NCI-H2196 (cell line): Measurements from ENCODE around the gene B3GAT1.

Experiments
- DNase-seq: peaks from one replicate; lab custom pipeline; 2025; ENCODE audit not compliant: unreplicated experiment; lab: John Stamatoyannopoulos, UW

Gene B3GAT1

GRCh38 chr11:134374171-134374570, 37.9 kb downstream of the B3GAT1 start:
- DNase-seq, result peak; percentile 17

GRCh38 chr11:134373591-134374052, 38.4 kb downstream of the B3GAT1 start:
- DNase-seq, result no peak

GRCh38 chr11:134372961-134373360, 39.1 kb downstream of the B3GAT1 start:
- DNase-seq, result peak; percentile 70

DNA sequence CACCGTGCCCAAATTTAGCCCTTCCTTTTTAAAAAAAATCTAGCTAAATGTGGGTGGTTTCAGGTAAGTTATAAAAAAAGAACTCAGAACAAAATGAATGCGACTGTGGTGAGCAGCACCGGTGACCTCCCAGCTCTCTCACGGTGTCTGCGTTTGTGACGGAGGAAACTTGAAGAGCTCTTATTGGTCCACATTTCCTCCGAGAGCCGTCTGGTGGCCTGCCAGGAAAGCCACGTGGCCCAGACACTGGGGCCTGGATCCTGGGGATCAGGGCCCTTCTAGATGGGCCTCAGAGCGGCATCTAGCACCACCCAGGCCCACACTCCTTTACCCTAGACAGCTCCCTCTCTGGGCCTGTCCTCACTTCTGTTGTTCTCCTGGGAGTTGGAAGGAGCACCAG, 39.5 kb downstream of the B3GAT1 start:
- no peak for DNase-seq

DNA sequence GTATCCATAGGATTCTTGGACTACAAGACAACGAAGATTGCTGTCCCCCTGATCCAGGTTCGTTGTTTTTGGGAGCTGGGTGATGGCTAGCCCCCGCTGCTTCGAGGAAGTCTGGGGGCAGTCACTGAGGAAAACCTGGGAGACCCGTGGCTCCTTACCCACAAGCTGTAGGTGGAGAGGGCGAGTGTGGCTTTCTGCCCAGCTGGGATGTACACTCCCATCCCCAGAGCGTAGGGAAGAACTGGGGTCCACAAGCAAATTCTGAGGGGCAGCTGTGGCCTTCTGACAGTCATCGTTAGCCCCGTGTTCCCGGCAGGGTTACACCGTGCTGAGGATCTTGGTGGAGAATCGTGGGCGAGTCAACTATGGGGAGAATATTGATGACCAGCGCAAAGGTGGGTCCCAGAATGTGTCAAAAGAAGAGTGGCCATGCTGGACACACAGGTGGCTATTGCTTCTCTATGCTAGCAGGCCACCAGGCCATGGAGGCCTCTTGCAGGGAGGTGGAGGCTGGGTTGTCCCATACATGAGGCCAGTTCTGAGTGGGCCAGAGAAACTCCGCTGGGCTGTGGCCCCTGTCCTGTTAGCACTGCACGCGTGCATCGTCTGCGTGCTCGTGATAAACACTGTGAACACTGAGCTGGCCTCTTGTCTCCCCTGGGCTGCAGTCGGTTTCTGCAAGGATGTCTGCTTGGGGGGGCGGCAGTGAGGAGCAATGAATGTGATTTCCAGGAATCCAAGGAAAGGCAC, 40.4 kb downstream of the B3GAT1 start:
- no peak for DNase-seq

DNA sequence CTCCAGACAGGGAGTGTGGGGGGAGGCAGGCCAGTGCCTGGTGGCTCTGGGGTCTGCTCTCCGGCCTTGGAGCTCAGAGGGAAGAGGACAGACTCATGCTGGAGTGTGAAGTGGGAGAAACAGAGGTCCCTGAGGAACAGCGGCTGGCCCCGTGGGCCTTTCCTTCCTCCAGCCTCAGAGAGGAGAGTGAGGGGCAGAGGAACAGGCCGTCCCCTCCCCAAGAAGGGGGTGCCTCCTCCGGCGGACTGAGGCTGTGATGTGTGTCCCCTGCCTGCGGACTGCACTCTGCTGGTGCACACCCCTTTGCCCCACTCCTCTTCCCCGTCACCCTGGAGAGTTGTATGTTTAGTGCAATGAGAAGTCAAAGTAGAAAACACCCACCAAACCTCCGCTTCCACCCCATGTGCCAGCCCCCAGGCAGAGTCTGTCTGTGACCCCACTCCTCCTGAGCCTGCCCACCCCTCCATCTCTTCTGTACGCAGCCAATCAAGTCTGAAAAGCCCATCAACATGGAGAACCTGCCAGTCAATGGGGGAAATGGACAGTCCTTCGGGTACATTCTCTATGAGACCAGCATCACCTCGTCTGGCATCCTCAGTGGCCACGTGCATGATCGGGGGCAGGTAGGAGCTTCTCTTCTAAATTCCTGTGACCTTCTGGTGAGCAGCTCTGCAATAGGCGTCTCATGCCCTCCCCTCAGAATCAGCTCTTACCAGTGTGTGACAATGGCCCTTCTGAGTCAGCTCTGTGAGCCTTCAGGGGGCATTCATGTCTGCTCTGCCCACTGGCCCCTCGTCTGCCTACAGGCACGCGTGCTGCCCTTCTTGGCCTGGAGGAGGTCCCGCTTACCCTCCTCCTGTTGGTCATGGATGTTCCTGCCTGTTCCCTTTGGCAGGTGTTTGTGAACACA, 41.3 kb downstream of the B3GAT1 start:
- DNase-seq, result no peak

DNA sequence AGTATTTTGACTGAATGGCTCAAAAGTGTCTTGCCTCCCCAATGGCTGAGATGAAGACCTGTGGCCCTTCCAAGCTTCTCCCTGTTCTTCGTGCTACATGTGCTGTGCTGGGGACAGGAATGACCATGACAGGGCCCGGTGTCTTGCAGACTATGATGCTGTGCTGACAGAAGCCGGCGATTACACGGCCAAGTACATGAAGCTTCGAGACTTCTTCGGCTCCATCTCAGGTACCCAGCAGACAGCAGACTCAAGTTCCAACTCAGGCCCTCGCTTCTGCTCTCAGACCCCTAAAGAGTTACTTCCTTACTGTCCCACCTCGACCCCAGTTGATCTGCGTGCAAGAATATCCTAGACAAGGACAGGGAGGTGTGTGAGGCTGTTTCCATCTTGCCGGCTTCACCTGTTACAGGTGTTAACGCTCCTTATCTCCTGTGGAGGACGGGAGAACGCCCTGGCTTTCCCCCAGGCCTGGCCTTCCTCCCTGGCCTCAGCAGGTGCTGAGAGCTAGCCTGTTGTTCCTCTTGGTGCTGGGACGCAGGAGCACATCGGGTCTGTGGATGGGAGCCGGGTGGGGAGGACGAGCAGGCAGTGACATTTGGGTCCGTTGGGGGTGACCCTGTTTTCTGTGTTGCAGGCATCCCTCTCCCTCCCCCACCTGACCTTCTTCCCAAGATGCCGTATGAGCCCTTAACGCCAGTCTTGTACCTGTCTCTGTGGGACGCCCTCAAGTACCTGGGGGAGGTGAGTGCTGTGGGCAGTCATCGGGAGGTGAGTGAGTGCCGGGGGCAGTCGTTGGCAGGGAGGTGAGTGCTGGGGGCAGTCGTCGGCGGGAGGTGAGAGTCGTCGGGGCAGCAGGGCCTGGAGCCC, 42.2 kb downstream of the B3GAT1 start:
- DNase-seq, result no peak

DNA sequence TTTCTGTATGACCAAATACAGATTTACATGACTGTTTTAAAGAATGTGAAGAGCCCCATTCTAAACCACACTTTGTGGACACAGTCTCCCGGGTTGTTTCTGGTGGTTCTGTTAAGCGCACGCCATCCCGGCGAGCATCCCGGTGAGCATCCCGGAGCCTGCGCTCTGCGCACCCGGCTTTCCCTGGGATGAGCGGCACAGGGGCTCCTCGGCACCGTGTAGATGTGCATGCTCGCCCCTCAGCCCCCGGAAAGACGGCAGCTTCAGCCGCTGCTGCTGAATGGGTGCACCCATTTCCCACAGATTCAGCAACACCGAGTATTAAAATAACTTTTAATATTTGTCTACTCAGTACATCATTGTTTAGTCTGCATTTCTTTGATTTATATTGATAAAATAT, 44.3 kb downstream of the B3GAT1 start:
- no peak for DNase-seq

GRCh38 chr11:134366254-134366653, 45.8 kb downstream of the B3GAT1 start:
- DNase-seq, result no peak

- DNase-seq, result no peak
These were observed 46.8 kb downstream of the B3GAT1 start for GRCh38 chr11:134365011-134365925.

DNA sequence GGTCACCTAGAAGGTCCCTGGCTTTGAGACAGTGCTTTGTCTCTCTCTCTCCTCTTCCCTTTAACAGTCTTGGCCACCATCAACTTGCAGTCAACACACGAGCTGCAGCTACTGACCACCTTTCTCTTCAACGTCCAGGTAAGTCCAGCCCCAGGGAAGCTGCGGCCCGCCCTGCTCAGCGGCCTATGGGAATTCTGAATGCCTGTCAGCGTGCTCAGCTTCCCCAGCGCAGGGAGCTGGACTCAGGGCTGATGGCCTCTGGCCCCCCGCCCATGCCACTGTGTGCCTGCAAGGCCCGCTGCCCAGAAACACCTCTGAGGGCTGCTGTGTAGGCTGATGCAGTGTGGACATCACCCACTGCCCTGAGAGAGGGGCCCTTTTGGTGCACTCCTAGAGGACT, 47.8 kb downstream of the B3GAT1 start:
- no peak for DNase-seq

- no peak for DNase-seq
These were observed 48.5 kb downstream of the B3GAT1 start for GRCh38 chr11:134363592-134363991.

DNA sequence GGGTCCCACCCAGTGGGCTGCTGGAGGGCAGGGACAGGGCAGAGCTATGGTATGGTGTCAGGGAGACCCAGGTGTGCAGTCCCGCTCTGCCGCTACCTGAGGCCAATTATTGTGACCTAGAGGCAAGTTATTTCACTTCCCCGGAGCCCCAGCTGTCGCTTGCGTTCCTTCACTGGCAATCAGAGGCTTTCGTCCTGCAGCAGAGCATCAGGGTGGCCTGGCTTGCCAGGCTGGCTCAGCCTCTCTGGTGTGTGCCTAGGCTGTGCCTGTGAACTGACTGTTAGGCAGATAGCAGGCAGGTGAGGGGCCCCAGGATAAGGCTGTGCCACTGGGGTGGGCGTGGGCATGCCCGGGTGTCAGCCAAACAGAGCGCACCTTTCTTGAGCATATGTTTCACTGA, 48.9 kb downstream of the B3GAT1 start:
- no peak for DNase-seq

GRCh38 chr11:134362192-134362901, 49.7 kb downstream of the B3GAT1 start:
- no peak for DNase-seq

- no peak for DNase-seq
These were observed 50.4 kb downstream of the B3GAT1 start for GRCh38 chr11:134361661-134362060.

DNA sequence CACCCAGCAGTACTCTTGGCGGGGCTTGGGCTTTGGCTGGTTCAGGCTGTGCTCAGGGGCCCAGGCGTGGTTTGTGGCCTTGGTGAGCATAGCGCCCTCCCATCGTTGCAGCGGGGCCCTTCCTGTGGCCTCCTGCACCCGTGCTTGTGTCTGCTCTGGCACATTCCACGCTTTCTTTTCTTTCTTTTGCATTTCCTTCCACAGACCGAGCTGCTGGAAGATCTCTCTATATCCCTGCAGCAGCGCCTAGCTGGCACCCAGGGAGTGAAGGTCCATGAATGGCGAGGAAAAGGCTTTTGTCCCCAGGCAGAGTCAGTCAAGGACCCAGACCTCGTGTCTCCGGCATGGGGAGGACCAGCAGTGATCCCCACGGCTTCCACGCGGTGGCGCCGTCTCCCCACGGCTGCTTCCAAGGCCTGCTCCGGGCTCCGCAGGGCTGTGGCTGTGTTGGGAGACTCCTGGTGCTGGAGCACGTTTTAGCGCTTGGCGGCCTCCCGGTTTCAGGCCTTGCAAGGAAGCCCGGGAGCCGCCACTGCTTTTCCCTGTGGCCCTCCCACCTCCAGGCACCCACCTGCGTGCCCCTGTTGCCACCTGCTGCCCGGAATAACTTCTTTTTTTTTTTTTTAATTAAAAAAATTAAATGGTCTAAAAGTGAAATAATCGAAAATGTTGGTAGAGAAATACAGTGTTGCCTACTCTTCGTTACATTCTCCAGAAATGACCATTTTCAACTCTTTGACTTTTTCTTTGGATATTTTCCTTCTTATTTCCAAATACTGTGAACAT, 51.8 kb downstream of the B3GAT1 start:
- DNase-seq, result peak; percentile 17

DNA sequence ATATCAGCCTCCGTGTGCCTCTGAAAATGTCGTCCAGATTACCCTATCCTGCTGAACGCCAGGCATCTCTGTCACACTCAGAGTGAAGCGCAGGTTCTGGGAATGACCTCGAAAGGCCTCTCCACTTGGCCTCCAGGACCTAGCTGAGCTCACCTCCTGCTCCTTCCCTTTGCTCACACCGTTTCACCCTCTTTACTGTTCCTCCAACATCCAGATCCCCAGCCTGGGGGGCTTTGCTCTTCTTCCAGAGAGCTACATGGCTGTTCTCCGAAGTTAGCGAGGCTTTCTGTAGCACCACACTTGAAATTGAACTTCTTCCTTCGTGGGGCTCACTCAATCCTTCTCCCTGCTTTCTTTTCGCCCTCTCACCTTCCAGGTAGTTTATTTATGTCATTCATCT, 52.4 kb downstream of the B3GAT1 start:
- DNase-seq, result no peak

DNA sequence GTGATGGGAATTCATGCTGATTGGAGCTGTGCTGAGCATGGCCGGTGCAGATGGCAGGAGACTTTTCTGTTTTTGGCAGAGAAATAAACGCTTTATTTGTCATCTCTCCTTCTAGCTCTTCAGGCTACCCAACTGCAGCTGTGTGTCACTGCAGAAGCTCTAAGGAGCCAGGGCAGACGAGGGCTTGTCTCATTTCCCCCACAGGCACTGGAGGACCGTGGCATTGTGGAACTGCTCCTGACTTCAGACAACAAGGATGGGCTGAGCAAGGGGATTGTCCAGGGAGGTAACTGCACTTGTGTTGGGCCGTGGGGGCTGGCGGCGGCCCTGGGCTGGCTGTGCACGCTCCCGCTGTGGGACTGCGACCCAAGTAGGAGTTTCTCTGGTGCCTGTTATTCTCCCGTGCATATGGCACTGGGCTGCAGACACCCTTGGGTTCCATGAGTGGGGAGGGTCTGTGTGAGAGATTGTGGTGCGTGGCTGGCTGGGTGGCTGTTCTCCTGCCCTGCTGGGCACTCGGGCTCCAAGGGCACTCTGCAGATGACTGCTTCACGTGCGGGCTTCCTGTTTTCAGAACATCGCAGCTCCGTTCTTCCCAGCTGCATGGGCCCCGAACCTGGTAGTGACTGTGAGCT, 53.1 kb downstream of the B3GAT1 start:
- DNase-seq, result no peak
